Mesothelial cell of epicardium (in vitro differentiated cells): ENCODE measurements around the gene ATXN1. TPM values are rescaled to one million over a fixed set of nuclear protein-coding genes. Genes with fewer than 3 reads are reported as not detected.
A peak's percentile ranks its signal among the peaks of the same experiment; 100 is the strongest.

Source experiments
- DNase-seq, 2 experiments: peaks; one replicate each; pipeline ENCODE4 v3.0.0; 2021; ENCODE audit warnings: low spot score in 2 of 2; ENCODE audit not compliant: unreplicated experiment in 2 of 2
- H3K27ac Mint-ChIP-seq: 2 replicates; pipeline ENCODE4 v1.8.0; 2021; ENCODE audit warnings: mixed read lengths
- H3K27me3 Mint-ChIP-seq: 2 replicates; pipeline ENCODE4 v1.8.0; 2021; ENCODE audit warnings: low read depth, mixed read lengths
- H3K36me3 Mint-ChIP-seq: 2 replicates; pipeline ENCODE4 v1.8.0; 2021; ENCODE audit warnings: mixed read lengths
- H3K4me1 Mint-ChIP-seq: 2 replicates; pipeline ENCODE4 v1.8.0; 2021; ENCODE audit warnings: mixed read lengths
- H3K4me3 Mint-ChIP-seq: 2 replicates; pipeline ENCODE4 v1.8.0; 2021; ENCODE audit warnings: mild to moderate bottlenecking, moderate library complexity, mixed read lengths
- H3K9me3 Mint-ChIP-seq: 2 replicates; pipeline ENCODE4 v1.8.0; 2021; ENCODE audit warnings: mixed read lengths
- total RNA-seq: library from RNA; stranded (reverse); gene quantifications from 3 replicates; pipeline ENCODE4 v1.2.1, GENCODE V29; 2021
- TF ChIP-seq, protein P1 (sequence below): fragments of 200-600 bp; sonication (generic); IDR thresholded peaks from one replicate; pipeline ENCODE4 v1.5.0; 2021; ENCODE audit warnings: antibody characterized with exemption; ENCODE audit not compliant: unreplicated experiment

Gene ATXN1
- total RNA-seq, 1 donor from 2014 or later, result 59.5 TPM

DNA sequence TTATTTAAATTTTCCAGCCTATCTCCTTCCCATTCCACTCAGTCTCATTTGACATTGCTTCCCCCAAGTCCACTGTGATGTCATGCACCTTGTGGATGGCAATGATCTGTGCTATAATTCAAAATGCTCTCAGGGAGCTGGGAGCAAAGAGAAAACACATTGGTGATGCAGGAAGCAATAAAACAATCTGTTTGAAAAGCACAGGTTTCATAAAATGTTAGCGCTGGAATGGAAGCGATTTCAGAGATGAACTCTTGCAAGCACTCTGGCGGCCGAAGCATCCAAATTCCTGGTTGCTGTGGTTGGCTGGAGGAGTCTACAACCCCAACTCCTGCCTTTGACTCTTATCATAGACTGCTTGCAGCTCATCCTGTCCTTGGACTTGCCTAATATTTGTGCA, 355.9 kb downstream of the ATXN1 start:
- DNase-seq, result no peak
- H3K27ac Mint-ChIP-seq, result no peak overlapping the region
- no peaks in the 10 kb centered on the region for H3K27me3 Mint-ChIP-seq
- H3K4me3 Mint-ChIP-seq, result no peak overlapping the region
- H3K4me1 Mint-ChIP-seq, result peaks cover 34% of the 10 kb centered on the region
- peaks cover 5% of the 10 kb centered on the region for H3K36me3 Mint-ChIP-seq
- TF ChIP-seq, protein P1, sequence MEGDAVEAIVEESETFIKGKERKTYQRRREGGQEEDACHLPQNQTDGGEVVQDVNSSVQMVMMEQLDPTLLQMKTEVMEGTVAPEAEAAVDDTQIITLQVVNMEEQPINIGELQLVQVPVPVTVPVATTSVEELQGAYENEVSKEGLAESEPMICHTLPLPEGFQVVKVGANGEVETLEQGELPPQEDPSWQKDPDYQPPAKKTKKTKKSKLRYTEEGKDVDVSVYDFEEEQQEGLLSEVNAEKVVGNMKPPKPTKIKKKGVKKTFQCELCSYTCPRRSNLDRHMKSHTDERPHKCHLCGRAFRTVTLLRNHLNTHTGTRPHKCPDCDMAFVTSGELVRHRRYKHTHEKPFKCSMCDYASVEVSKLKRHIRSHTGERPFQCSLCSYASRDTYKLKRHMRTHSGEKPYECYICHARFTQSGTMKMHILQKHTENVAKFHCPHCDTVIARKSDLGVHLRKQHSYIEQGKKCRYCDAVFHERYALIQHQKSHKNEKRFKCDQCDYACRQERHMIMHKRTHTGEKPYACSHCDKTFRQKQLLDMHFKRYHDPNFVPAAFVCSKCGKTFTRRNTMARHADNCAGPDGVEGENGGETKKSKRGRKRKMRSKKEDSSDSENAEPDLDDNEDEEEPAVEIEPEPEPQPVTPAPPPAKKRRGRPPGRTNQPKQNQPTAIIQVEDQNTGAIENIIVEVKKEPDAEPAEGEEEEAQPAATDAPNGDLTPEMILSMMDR, result no peak
- peaks cover 4% of the 10 kb centered on the region for H3K9me3 Mint-ChIP-seq

DNA sequence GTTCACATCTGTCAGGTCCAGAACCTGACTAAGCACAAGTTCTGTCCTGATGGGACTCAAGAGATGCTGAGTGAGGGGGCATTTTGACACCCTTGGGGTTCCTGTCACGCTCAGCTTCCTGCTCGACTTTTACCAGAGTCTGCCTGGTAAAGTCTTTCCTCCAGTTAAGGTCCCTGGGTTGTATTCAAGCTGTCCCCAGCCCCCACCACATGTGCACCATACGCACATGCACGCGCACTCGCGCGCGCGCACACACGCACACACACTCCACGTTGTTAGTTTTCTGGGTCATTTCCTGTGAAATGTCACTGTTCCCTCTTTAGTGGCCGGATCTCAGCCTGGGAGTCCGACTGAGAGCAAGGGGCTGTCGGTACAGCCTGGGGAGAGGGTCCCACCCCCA, 356.8 kb downstream of the ATXN1 start:
- no peak for DNase-seq
- Mint-ChIP-seq H3K4me3 (no peak overlapping the region), H3K4me1 (peaks cover 34% of the 10 kb centered on the region), H3K36me3 (peaks cover 5% of the 10 kb centered on the region), H3K9me3 (peaks cover 4% of the 10 kb centered on the region), H3K27ac (no peak overlapping the region), H3K27me3 (no peaks in the 10 kb centered on the region)
- TF ChIP-seq, protein P1, result no peak

DNA sequence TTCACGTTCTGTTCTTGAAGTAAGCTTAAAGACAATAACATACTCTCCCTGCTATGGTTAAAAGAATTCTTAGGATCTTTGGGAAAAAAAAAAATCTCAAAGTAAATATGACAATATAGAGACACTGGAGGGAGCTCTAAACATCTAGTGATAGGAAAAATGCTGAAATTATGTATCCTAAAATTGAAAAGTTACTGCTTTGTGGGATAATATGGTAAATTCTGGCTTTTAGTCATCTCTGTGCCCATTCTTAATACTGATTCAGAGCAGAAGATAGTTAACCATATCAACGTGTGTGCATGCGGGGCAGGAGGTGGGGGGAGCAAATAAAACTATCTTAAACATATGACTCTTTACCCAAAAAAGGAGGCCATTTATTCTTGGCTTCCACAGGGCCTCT, 357.4 kb downstream of the ATXN1 start:
- TF ChIP-seq, protein P1, result no peak
- Mint-ChIP-seq H3K4me3 (no peak overlapping the region), H3K27me3 (no peaks in the 10 kb centered on the region), H3K4me1 (peaks cover 36% of the 10 kb centered on the region), H3K27ac (no peak overlapping the region), H3K9me3 (peaks cover 4% of the 10 kb centered on the region), H3K36me3 (peaks cover 5% of the 10 kb centered on the region)
- DNase-seq, result no peak

DNA sequence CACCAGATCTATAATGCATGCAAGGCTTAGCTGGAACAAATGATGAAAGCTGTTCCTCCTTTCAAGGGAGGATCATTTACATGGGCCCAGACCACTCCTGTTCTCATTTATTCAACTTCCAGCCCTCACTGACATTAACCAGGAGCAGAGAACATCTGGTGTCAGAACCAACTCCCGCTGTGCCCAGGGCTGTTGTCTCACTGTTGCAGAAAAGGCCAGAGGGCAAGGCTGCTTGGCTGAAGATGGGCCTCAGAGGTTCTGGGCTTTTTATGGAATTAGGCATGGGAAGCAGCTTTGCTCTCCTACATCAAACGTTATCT, 358.7 kb downstream of the ATXN1 start:
- DNase-seq, result no peak
- Mint-ChIP-seq H3K9me3 (peaks cover 4% of the 10 kb centered on the region), H3K36me3 (peaks cover 5% of the 10 kb centered on the region), H3K27ac (peak overlapping the region; percentile 43), H3K4me3 (no peak overlapping the region), H3K27me3 (no peaks in the 10 kb centered on the region), H3K4me1 (peaks cover 47% of the 10 kb centered on the region)
- TF ChIP-seq, protein P1, result no peak

DNA sequence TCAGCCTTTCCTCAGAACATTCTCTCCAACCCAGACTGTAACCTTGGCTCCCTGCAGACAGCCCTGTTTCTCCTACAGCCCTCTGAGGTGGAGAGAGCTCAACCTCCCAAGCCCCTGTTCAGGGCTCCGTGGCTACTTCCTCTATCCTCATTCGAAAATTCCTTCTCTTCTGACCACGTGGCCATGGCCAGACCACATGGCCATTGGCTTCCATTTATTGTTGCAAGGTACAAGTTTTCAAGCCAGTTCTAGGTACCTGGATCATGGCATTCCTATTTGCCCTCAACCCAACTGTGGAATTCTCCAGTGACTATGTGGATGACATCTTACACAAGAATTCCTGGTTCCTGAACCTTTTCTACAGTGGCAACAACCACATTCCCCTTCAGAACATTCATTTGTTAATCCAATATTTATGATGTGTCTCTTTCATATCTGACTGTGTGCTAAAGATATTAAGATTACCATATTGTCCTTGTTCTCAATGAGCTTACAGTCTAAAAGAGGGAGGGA, 361.0 kb downstream of the ATXN1 start:
- no peak for DNase-seq
- Mint-ChIP-seq H3K27me3 (no peaks in the 10 kb centered on the region), H3K4me3 (no peak overlapping the region), H3K9me3 (peaks cover 4% of the 10 kb centered on the region), H3K4me1 (peaks cover 34% of the 10 kb centered on the region), H3K36me3 (peaks cover 5% of the 10 kb centered on the region), H3K27ac (no peak overlapping the region)
- TF ChIP-seq, protein P1, result no peak

DNA sequence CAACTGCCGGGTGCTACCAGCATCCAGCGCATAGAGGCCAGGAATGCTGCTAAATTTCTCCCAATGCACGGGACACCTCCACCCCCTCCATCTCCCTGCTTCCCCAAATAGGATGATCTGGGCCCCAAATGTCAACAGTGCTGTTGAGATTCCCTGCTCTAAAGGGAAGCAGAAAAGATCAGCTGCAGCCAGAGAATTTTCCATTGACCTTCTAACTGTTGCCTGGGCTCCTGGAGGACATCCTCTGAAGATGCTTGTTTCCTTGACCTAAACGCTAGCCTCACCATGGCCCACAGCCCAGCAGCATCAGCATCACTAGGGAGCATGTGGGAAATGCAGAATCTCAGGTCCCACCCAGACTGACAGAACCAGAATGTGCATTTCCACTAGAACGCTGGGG, 361.6 kb downstream of the ATXN1 start:
- Mint-ChIP-seq H3K4me3 (no peak overlapping the region), H3K27me3 (no peaks in the 10 kb centered on the region), H3K9me3 (peaks cover 4% of the 10 kb centered on the region), H3K27ac (no peak overlapping the region), H3K36me3 (peaks cover 5% of the 10 kb centered on the region), H3K4me1 (peaks cover 29% of the 10 kb centered on the region)
- TF ChIP-seq, protein P1, result no peak
- DNase-seq, result no peak
